IPS DF 4.7 (cell line): ENCODE results near the gene SLC35D1.

Source experiments
- DNase-seq: peaks from one replicate; pipeline ENCODE4 v3.0.0-alpha.2; 2013; ENCODE audit warnings: low spot score; ENCODE audit errors: extremely low read depth

Gene SLC35D1

GRCh38 chr1:67044631-67045270 is 9.2 kb downstream of the SLC35D1 start:
- DNase-seq = no peak

DNA sequence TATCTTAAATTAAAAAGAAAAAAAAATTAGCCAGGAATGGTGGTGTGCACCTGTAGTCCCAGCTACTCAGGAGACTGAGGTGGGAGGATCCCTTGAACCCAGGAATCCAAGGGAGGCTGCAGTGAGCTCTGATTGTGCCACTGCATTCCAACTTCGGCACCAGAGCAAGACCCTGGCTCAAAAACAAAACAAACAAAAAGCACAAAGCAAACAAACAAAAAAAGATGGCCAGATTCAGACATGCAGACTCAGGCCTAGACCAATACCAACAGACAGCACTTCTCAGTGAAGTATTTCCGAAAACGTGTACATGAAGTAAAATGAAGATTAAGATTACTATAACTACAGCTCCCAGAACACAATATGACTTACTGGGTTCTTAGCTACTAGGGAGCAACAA is 10.6 kb downstream of the SLC35D1 start:
- no peak for DNase-seq

DNA sequence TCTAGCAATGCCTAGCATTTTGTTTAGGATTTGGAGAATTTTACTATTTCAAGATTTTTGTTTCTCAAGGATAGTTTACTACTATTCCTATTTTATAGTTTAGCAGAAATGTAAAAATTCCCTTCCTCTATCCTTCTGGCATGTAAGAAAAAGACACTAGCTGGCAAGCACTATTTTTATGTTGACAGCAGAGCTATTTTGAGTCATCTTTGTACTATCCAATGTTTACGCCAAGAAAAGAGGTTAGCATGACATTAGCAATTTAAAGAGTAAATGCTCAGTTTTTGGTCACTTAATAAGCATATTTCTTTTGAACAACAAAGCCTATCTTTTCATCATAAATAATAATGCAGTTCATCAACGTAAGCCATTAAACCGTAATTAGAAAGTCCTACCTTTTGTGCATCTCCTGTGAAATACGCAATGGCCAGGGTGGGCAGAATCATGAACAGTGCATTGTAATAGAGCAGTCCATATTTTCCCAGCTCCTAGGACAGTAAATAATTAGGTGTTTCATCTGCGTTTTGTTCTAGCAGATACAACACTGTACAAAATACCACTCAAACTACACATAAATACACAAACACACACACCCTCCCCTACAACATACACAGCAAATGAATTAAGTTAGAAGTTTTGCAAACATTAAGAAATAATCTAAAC is 12.0 kb downstream of the SLC35D1 start:
- DNase-seq = no peak

DNA sequence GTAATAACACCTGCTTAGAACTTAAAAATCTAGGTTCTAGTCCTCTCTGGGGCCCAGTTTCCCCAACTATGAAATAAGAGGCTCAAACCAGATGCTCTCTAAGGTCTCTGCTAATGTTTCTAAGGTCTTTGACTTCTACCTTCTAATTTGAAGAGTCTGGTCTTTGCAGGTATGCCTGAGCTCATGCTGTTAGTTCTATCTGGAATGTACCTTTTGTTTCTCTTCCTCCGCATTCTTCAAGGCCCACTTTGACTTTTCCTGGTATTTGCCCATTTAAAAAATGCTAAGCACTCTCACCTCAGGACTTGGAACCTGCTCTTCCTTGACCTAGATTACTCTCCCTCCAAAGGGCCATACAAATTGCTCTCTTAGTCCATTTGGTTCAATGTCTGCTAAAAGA is 13.5 kb downstream of the SLC35D1 start:
- DNase-seq = no peak

GRCh38 chr1:67031859-67032247 is 22.1 kb downstream of the SLC35D1 start:
- DNase-seq = no peak

DNA sequence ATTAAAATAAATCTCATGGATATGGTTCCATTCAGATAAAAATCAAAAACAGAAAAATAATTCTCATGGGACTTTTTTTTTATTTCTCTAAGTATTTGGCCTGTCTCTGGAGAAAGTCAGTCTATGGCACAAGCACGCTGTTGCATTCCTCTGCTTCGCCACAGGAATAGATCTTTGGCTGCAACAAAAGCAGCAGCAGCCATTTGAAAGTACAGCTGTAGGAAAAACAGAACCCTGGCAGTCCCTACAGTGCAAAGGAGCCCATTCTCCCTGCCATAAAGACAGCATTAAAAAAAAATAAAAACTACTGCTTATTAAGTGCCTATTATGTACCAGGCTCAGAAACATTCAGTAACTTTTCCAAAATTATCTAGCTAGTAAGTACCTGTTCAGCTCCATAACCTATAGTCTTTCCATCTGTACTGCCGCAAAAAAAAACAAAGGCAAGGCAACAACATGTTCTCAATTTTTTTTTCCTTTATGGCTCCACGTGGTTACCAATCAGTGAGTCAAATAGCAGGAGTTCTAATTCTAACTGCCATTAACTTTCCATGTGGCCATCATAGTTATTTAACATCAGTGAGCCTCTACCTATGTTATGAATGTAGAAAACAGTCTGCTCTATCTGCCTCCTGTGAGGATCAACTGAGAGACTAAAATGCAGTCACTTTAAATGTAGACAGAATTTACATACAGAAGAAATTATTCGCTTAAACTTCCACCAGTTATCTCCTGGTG is 22.7 kb downstream of the SLC35D1 start:
- DNase-seq = no peak

DNA sequence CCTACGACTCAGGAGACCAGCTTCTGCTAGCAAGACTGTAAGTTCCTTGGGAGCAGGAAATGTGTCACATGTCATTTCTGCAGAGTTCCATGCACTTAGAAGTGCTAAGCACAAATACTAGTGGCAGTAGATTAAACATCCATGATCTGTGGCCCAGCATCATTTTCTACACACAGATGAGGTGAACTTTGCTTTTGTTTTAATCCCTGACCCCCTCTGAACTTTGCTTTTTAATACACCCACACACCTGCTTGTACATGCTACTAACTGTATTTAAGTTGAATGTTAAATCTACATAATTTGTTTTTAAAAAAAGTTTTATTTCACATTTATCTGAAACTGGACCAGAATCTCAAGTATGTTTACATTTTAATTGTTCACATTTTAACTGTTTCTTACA is 24.5 kb downstream of the SLC35D1 start:
- no peak for DNase-seq

DNA sequence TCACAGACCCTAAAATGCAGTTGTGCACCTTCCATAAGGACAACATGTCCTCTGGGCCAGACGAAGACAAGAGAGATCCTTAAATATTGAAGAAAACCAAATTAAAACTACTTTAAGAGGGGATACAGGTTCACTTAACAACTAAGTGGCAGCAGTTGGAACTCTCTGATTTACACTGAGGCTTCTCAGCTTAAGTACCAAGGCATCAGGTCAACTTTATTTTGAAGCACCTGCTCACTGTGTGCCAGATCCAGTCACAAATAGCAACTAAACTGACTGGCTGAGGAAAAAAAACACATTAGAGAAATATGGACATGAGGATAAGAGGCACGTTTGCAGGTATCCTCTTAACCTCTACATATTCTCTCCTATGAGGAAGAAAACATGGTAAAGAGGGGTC is 33.2 kb downstream of the SLC35D1 start:
- no peak for DNase-seq

DNA sequence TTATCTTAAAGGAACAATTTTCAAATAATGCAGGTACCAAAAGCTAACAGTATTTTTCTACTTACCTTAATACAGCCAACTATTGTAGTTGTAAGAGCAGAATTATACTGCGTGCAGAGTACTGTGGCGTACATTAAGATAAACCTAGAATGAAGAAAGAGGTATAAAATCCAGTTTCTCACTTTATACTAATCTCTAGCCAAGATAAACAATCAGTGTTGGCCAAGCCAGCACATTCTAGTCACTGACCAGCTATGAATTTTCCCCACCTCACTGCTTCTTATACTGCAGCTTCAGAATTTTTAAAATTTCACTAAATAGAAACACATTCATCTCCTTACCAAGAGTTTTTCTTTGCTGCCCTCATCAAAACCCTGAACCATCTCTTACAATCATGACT is 33.6 kb downstream of the SLC35D1 start:
- no peak for DNase-seq

GRCh38 chr1:67019600-67020136 is 34.3 kb downstream of the SLC35D1 start:
- DNase-seq = peak; percentile 41

- DNase-seq = no peak
Measured at GRCh38 chr1:67019121-67019520, 34.8 kb downstream of the SLC35D1 start.

- DNase-seq = no peak
Measured at GRCh38 chr1:67018574-67018973, 35.4 kb downstream of the SLC35D1 start.

- no peak for DNase-seq
Measured at GRCh38 chr1:67013573-67013972, 40.4 kb downstream of the SLC35D1 start.

GRCh38 chr1:67009792-67010191 is 44.2 kb downstream of the SLC35D1 start:
- no peak for DNase-seq

GRCh38 chr1:67005068-67005467 is 48.9 kb downstream of the SLC35D1 start:
- DNase-seq = no peak

GRCh38 chr1:67004176-67004575 is 49.8 kb downstream of the SLC35D1 start:
- DNase-seq = no peak

GRCh38 chr1:67001682-67002425 is 52.1 kb downstream of the SLC35D1 start:
- no peak for DNase-seq

- no peak for DNase-seq
Measured at GRCh38 chr1:66999640-67000400, 54.1 kb downstream of the SLC35D1 start.

DNA sequence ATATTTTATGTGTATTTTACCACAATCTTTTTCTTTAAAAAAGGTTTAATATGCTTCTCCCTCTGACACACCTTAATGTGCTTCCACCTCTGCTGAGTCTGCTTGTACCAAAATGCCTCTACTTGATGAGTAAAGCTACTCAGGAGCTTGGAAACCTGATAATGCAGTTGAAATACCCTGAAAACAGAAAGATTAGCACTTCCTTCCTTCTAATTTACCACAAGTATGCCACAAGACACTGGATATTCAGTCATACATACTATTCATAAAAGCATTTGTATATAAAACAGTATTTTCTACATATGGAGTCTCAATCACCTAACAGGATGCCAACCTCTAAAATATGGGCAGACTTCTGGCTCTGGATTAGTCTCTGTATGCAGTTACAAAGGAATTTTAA is 55.0 kb downstream of the SLC35D1 start:
- no peak for DNase-seq

GRCh38 chr1:66996018-66996682 is 57.8 kb downstream of the SLC35D1 start:
- DNase-seq = no peak
